Lower leg skin (tissue), 4 donors: ENCODE results near the gene TRAF7. TPM values are rescaled to one million over a fixed set of nuclear protein-coding genes. Genes with fewer than 3 reads are reported as not detected.

Source experiments
- DNase-seq, 2 donors: peaks; one replicate each; pipeline ENCODE4 v3.0.0-alpha.2; 2019; ENCODE audit warnings: low spot score in 2 of 2
- H3K4me3 ChIP-seq: fragments of 200-600 bp; sonication (generic); 2 replicates; pipeline ENCODE4 v1.5.1; 2017; ENCODE audit warnings: mild to moderate bottlenecking, low read depth; ENCODE audit not compliant: poor library complexity, severe bottlenecking
- CTCF ChIP-seq, 3 donors: fragments of 450-650 bp; IDR thresholded peaks; one replicate each; pipeline ENCODE4 v1.5.1; 2016; ENCODE audit warnings: antibody characterized with exemption in 3 of 3, mild to moderate bottlenecking in 3 of 3, moderate library complexity in 2 of 3
- POLR2A ChIP-seq, 2 donors: fragments of 450-650 bp; IDR thresholded peaks; one replicate each; pipeline ENCODE4 v1.6.1; 2016 to 2017; ENCODE audit warnings: antibody characterized with exemption in 2 of 2, mild to moderate bottlenecking in 1 of 2, moderate library complexity in 1 of 2
- WGBS, 2 donors: methylation state at CpG; one replicate each; pipeline ENCODE4 v1.1.5; 2018; 5-methylcytosine and 5-hydroxymethylcytosine counted together
- intact Hi-C: fragments of 100-400 bp; cut with DNase I; formaldehyde crosslinking; loops from one replicate; pipeline ENCODE4 v1.15.0; 2023; ENCODE audit warnings: low total_unique reads
- total RNA-seq, 4 donors: library from RNA; depleted of rRNA; stranded (reverse); fragments of >200 nt; gene quantifications; one replicate each; pipeline ENCODE4 v1.1.0, GENCODE V29; 2016

TRAF7 gene
- total RNA-seq, 4 donors from 2014 or later = 60.8 to 74.8 (median 68.9) TPM

GRCh38 chr16:2179576-2179975 is 24.0 kb downstream of the TRAF7 start:
- 59 to 72% methylated on average over 25 of the region's 31 CpGs for WGBS, 2 donors
- H3K4me3 ChIP-seq = no peak overlapping the region
- peak in 1 of 2 donors; percentile 84 for DNase-seq
- TF ChIP-seq POLR2A (IDR thresholded peaks at IDR 0.05) = no peak
- TF ChIP-seq CTCF (IDR thresholded peaks at IDR 0.05) = no peak
- intact Hi-C loops = no loop called here

DNA sequence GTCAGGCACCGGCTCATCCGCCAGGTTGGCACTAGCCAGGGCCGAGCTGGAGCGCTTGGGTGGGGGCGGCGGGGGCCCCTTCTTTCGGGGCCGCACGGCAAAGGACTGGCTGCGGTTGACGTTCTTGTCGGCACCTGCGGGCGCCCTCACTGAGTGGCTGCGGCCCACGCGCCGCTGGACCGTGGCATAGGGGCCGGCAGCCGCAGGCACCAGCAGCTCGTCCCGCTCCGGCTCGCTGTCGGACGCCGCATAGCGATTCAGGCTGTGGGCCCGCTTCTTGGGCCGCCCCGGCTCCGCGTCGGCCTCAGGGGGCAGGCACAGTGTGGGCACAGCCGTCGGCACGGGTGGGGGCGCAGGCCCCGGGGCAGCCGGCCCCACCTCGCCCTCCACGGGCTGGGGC is 24.9 kb downstream of the TRAF7 start:
- 85 to 92% methylated on average over 31 to 36 of the region's 43 CpGs for WGBS, 2 donors
- intact Hi-C loops = no loop called here
- no peak for TF ChIP-seq CTCF (IDR thresholded peaks at IDR 0.05)
- no peak for TF ChIP-seq POLR2A (IDR thresholded peaks at IDR 0.05)
- no peak for DNase-seq
- no peak overlapping the region for H3K4me3 ChIP-seq

DNA sequence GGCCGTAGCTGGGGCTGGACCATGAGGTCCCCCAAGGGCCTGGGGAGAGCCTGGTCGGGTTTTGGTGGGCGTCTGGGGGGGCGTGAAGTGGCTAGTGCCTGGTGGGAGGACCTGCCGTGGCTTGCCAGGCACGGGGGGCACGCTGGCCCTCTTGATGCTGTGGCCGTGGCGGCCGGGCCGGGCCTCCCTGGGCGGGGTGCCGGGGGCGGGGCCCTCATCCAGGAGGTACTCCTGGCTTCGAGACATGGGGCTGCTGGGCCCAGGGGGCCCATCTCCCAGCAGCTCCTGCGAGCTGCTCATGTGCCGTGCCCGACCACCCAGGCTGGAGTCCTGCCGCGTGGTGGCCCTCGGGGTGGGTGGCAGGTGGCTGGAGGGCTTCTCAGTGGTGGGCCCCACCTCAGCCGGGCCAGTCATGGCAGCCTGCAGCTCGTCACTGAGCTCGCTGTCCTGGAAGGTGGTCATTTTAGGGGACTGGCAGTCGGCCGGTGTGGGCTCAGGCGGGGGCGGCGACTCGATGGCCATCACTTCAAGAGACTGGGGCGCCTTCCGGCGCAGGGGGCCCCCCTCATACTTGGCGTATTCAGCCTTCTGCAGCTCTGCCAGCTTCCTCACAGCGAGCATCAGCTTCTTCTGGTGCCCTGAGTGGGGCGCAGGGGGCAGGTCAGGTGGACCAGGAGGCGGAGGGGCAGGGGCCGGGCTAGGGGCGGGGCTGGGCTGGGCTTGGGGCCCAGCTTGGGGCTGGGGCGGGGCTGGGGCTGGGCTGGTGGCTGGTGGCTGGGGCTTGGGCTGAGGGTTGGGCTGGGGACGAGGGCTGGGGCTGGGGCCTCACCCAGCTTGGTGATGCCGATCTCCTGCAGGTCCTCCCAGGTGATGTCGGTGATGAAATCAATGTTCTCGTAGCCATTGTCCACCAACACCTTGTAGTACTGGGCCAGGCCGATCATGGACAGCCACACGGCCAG is 25.7 kb downstream of the TRAF7 start:
- TF ChIP-seq CTCF (IDR thresholded peaks at IDR 0.05) (no peak), POLR2A (IDR thresholded peaks at IDR 0.05) (no peak)
- intact Hi-C loops = no loop called here
- WGBS, 2 donors = 72 to 81% methylated on average over 23 to 39 of the region's 46 CpGs
- H3K4me3 ChIP-seq = no peak overlapping the region
- DNase-seq = peak in 1 of 2 donors; percentile 86

GRCh38 chr16:2181952-2182351 is 26.4 kb downstream of the TRAF7 start:
- no peak for DNase-seq
- H3K4me3 ChIP-seq = no peak overlapping the region
- TF ChIP-seq CTCF (IDR thresholded peaks at IDR 0.05) (no peak), POLR2A (IDR thresholded peaks at IDR 0.05) (no peak)
- intact Hi-C loops = no loop called here
- 89 to 94% methylated on average over 20 of the region's 20 CpGs for WGBS, 2 donors

GRCh38 chr16:2183671-2184070 is 28.1 kb downstream of the TRAF7 start:
- WGBS, 2 donors = 89 to 97% methylated on average over 17 to 26 of the region's 30 CpGs
- intact Hi-C loops = no loop called here
- DNase-seq = no peak
- no peak for TF ChIP-seq POLR2A (IDR thresholded peaks at IDR 0.05)
- TF ChIP-seq CTCF (IDR thresholded peaks at IDR 0.05) = no peak
- no peak overlapping the region for H3K4me3 ChIP-seq
